HG03175 (cell line): Measurements from ENCODE around the gene MYO10.
A peak's percentile ranks its signal among the peaks of the same experiment; 100 is the strongest.

Source experiments
- ATAC-seq: cut with Tn5 transposase; IDR thresholded peaks from one replicate; pipeline ENCODE4 v1.9.1; 2021; ENCODE audit warnings: mild to moderate bottlenecking, moderate library complexity; ENCODE audit not compliant: unreplicated experiment

The MYO10 gene

GRCh38 chr5:16690243-16690852 lies 245.7 kb downstream of the MYO10 start:
- ATAC-seq: peak; percentile 78

- ATAC-seq: no peak
Observed at GRCh38 chr5:16687898-16688297, 248.2 kb downstream of the MYO10 start.

- no peak for ATAC-seq
Observed at GRCh38 chr5:16685069-16685468, 251.0 kb downstream of the MYO10 start.

- no peak for ATAC-seq
Observed at GRCh38 chr5:16681876-16682275, 254.2 kb downstream of the MYO10 start.

- ATAC-seq: no peak
Observed at GRCh38 chr5:16679863-16680262, 256.2 kb downstream of the MYO10 start.

GRCh38 chr5:16679190-16679589 lies 256.9 kb downstream of the MYO10 start:
- ATAC-seq: no peak

GRCh38 chr5:16675806-16676205 lies 260.3 kb downstream of the MYO10 start:
- no peak for ATAC-seq

- no peak for ATAC-seq
Observed at GRCh38 chr5:16674750-16675149, 261.3 kb downstream of the MYO10 start.

- ATAC-seq: no peak
Observed at GRCh38 chr5:16673241-16674201, 262.6 kb downstream of the MYO10 start.

GRCh38 chr5:16671208-16671607 lies 264.9 kb downstream of the MYO10 start:
- no peak for ATAC-seq

- ATAC-seq: no peak
Observed at GRCh38 chr5:16669776-16670175, 266.3 kb downstream of the MYO10 start.

GRCh38 chr5:16668631-16669030 lies 267.5 kb downstream of the MYO10 start:
- no peak for ATAC-seq

GRCh38 chr5:16668194-16668593 lies 267.9 kb downstream of the MYO10 start:
- no peak for ATAC-seq

GRCh38 chr5:16666883-16667398 lies 269.1 kb downstream of the MYO10 start:
- no peak for ATAC-seq

- ATAC-seq: no peak
Observed at GRCh38 chr5:16666130-16666882, 269.8 kb downstream of the MYO10 start.

GRCh38 chr5:16665601-16666000 lies 270.5 kb downstream of the MYO10 start:
- ATAC-seq: no peak

GRCh38 chr5:16664368-16664767 lies 271.7 kb downstream of the MYO10 start:
- ATAC-seq: no peak

- no peak for ATAC-seq
Observed at GRCh38 chr5:16663840-16664239, 272.2 kb downstream of the MYO10 start.

- ATAC-seq: no peak
Observed at GRCh38 chr5:16661713-16662112, 274.4 kb downstream of the MYO10 start.

GRCh38 chr5:16660982-16661381 lies 275.1 kb downstream of the MYO10 start:
- ATAC-seq: no peak

- ATAC-seq: no peak
Observed at GRCh38 chr5:16659536-16659935, 276.6 kb downstream of the MYO10 start.
